ENCODE results near the gene SND1. TPM values are rescaled to one million over a fixed set of nuclear protein-coding genes. Genes with fewer than 3 reads are reported as not detected.

The SND1 gene
- total and polyA plus RNA-seq, 10 of the 15 experiments (the other 5 are each of a cell fraction or from before 2014, with no cell fraction given): 52.4 to 270 (median 146) TPM

DNA sequence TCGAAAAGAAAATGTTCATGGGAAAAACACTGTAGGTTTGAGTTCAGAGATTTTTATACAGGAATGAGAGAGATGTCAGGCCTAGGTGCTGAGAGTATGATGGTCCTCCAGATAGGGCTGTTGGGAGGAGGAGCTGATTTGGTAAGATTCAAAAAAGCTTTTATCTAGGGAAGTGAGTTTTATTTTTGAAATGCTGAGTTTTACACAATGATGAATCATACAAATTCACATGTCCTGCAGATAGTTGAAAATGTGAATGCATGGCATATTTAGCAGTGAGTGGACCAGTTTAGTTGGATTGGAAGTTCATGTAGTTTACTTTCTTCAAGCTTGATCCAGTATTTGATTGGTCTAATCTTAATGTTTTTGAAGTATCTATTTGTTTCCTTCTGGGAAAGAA is 224.4 kb downstream of the SND1 start (continued):
- TF ChIP-seq, protein P1, sequence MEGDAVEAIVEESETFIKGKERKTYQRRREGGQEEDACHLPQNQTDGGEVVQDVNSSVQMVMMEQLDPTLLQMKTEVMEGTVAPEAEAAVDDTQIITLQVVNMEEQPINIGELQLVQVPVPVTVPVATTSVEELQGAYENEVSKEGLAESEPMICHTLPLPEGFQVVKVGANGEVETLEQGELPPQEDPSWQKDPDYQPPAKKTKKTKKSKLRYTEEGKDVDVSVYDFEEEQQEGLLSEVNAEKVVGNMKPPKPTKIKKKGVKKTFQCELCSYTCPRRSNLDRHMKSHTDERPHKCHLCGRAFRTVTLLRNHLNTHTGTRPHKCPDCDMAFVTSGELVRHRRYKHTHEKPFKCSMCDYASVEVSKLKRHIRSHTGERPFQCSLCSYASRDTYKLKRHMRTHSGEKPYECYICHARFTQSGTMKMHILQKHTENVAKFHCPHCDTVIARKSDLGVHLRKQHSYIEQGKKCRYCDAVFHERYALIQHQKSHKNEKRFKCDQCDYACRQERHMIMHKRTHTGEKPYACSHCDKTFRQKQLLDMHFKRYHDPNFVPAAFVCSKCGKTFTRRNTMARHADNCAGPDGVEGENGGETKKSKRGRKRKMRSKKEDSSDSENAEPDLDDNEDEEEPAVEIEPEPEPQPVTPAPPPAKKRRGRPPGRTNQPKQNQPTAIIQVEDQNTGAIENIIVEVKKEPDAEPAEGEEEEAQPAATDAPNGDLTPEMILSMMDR (IDR thresholded peaks at IDR 0.05 in 2 of 3, conservative IDR thresholded peaks at IDR 0.05 in 1 of 3; ENCODE audit: control insufficient read depth in 2 of 3, extremely low read depth in 1 of 3, insufficient read depth in 1 of 3, low read depth in 3 of 3, low read length in 3 of 3): no peak
- TF ChIP-seq HCFC1 (IDR thresholded peaks at IDR 0.05; ENCODE audit: low read length) (no peak), POLR2AphosphoS5 (IDR thresholded peaks at IDR 0.05; ENCODE audit: low read length) (no peak), HDAC2 (IDR thresholded peaks at IDR 0.05) (no peak), IKZF1 (conservative IDR thresholded peaks at IDR 0.05) (no peak), ASH2L (IDR thresholded peaks at IDR 0.05; ENCODE audit: borderline replicate concordance, low read depth) (no peak), CBX3 (IDR thresholded peaks at IDR 0.05; ENCODE audit: borderline replicate concordance, low read depth) (no peak), KAT2A (conservative IDR thresholded peaks at IDR 0.05; ENCODE audit: control insufficient read depth, low read depth, low read length) (no peak), BMI1 (IDR thresholded peaks at IDR 0.05; ENCODE audit: borderline replicate concordance) (no peak), NR2F1 (conservative IDR thresholded peaks at IDR 0.05) (no peak), EED (IDR thresholded peaks at IDR 0.05; ENCODE audit: low read depth) (no peak)
- TF ChIP-seq, protein P2, sequence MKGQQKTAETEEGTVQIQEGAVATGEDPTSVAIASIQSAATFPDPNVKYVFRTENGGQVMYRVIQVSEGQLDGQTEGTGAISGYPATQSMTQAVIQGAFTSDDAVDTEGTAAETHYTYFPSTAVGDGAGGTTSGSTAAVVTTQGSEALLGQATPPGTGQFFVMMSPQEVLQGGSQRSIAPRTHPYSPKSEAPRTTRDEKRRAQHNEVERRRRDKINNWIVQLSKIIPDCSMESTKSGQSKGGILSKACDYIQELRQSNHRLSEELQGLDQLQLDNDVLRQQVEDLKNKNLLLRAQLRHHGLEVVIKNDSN (IDR thresholded peaks at IDR 0.05; ENCODE audit: borderline replicate concordance, extremely low read length, insufficient read depth, low read depth, low read length): no peak
- TF ChIP-seq, protein P3, sequence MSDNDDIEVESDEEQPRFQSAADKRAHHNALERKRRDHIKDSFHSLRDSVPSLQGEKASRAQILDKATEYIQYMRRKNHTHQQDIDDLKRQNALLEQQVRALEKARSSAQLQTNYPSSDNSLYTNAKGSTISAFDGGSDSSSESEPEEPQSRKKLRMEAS (IDR thresholded peaks at IDR 0.05; ENCODE audit: low read depth, low read length): no peak

All from GM12878 (cell line).